HUES6 (cell line): ENCODE data around the gene ASB1.

Experiments
- H3K27ac ChIP-seq: 2 replicates; pipeline ENCODE4 v1.7.0; 2013; ENCODE audit warnings: low read depth, mild to moderate bottlenecking, low read length, inconsistent platforms
- H3K27me3 ChIP-seq: 2 replicates; pipeline ENCODE4 v1.6.1; 2013; ENCODE audit warnings: low read length; ENCODE audit not compliant: control insufficient read depth, insufficient read depth
- H3K36me3 ChIP-seq: 2 replicates; pipeline ENCODE4 v1.6.1; 2013; ENCODE audit warnings: low read length; ENCODE audit not compliant: control insufficient read depth, insufficient read depth
- H3K4me1 ChIP-seq: 2 replicates; pipeline ENCODE4 v1.6.1; 2013; ENCODE audit warnings: low read length; ENCODE audit not compliant: control insufficient read depth, insufficient read depth
- H3K4me3 ChIP-seq: 2 replicates; pipeline ENCODE4 v1.5.1; 2013; ENCODE audit warnings: low read depth, low read length
- H3K9ac ChIP-seq: one replicate; pipeline ENCODE4 v1.6.1; 2013; ENCODE audit warnings: mild to moderate bottlenecking, low read length
- H3K9me3 ChIP-seq: 2 replicates; pipeline ENCODE4 v1.6.1; 2013; ENCODE audit warnings: low read depth, low read length; ENCODE audit not compliant: control insufficient read depth, insufficient read depth

ASB1 gene

GRCh38 chr2:238473523-238473922, 46.8 kb downstream of the ASB1 start:
- Histone ChIP-seq H3K4me1 (peaks cover 8% of the 10 kb centered on the region; the same call in 1 of the 2 replicates), H3K9me3 (peaks cover 15% of the 10 kb centered on the region; the same call in 1 of the 2 replicates), H3K27ac (no peak overlapping the region), H3K27me3 (no peaks in the 10 kb centered on the region), H3K9ac (no peak overlapping the region), H3K4me3 (no peak overlapping the region), H3K36me3 (no peaks in the 10 kb centered on the region)

DNA sequence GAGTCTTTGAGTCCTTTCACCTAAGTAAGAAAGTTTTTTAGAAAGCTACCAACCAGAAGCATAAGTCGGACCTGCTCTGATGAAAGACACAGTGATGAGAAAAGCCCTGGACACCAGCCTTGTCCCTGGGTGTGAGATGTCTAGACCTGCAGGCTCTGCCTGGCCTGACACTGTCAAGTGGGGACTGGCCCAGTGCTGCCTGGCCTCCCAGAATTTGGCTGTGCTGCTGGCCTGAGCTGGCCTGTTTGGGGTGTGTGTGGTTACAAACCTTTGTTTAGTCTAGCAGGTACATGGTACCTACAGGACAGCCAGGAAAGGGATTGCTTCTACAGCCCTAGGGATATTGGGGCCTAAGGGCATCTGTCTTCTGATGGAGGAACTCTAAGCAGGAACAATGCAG, 48.3 kb downstream of the ASB1 start:
- no peaks in the 10 kb centered on the region for H3K27me3 ChIP-seq
- no peak overlapping the region for H3K4me3 ChIP-seq
- H3K9me3 ChIP-seq: peaks cover 10% of the 10 kb centered on the region; the same call in 1 of the 2 replicates
- H3K36me3 ChIP-seq: no peaks in the 10 kb centered on the region
- peaks cover 8% of the 10 kb centered on the region; the same call in 1 of the 2 replicates for H3K4me1 ChIP-seq
- H3K9ac ChIP-seq: no peak overlapping the region
- H3K27ac ChIP-seq: no peak overlapping the region

DNA sequence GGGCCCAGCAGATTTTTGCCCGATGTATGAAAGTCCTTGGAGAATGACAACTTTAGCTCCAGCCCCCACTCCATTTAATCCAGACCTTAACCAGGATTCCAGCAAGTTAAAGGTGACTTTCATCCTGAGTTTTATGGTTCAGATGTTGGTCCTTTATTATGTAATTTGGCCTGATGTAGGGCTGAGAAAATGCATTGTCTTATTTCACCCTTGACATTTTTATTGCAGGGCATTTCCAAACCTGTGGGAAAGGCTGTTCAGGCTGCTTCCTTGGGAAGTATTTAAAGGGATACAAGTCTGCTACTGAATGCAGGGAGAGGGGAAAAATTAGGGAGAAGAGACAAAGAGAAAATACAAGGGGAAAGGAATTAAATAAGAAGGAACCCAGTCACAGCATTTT, 48.8 kb downstream of the ASB1 start:
- no peak overlapping the region for H3K9ac ChIP-seq

DNA sequence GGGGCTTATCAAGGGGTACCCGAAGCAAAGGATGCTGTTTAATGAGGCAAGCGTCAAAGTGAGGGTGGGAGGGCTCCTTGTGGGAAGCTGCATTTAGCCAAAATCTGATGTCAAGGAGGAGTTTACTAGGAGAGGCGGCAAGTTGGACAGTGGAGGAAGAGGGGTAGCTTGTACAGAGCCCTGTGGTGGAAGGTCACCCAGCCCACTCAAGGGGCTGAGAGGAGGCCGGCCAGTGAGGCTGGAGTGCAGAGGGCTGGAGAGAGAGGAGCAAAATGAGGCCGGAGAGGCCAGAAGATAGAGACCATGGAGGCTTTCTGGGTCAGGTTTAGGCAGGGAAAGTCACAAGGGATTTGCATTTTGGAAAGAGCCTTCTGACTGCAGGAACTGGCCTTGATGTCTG, 49.5 kb downstream of the ASB1 start:
- peaks cover 8% of the 10 kb centered on the region; the same call in 1 of the 2 replicates for H3K4me1 ChIP-seq
- no peak overlapping the region for H3K27ac ChIP-seq
- peaks cover 16% of the 10 kb centered on the region for H3K9me3 ChIP-seq
- H3K36me3 ChIP-seq: no peaks in the 10 kb centered on the region
- H3K4me3 ChIP-seq: no peak overlapping the region
- H3K9ac ChIP-seq: no peak overlapping the region
- no peaks in the 10 kb centered on the region for H3K27me3 ChIP-seq

More for the DNA sequence above, 48.8 kb downstream of the ASB1 start:
- no peak overlapping the region for H3K27ac ChIP-seq
- H3K27me3 ChIP-seq: no peaks in the 10 kb centered on the region
- H3K4me1 ChIP-seq: peaks cover 8% of the 10 kb centered on the region; the same call in 1 of the 2 replicates
- H3K4me3 ChIP-seq: no peak overlapping the region
- peaks cover 12% of the 10 kb centered on the region for H3K9me3 ChIP-seq
- no peaks in the 10 kb centered on the region for H3K36me3 ChIP-seq

GRCh38 chr2:238478216-238478615, 51.5 kb downstream of the ASB1 start:
- H3K4me3 ChIP-seq: no peak overlapping the region
- peaks cover 16% of the 10 kb centered on the region for H3K9me3 ChIP-seq
- H3K4me1 ChIP-seq: peaks cover 8% of the 10 kb centered on the region; the same call in 1 of the 2 replicates
- no peaks in the 10 kb centered on the region for H3K27me3 ChIP-seq
- H3K27ac ChIP-seq: no peak overlapping the region
- H3K36me3 ChIP-seq: no peaks in the 10 kb centered on the region
- H3K9ac ChIP-seq: no peak overlapping the region

DNA sequence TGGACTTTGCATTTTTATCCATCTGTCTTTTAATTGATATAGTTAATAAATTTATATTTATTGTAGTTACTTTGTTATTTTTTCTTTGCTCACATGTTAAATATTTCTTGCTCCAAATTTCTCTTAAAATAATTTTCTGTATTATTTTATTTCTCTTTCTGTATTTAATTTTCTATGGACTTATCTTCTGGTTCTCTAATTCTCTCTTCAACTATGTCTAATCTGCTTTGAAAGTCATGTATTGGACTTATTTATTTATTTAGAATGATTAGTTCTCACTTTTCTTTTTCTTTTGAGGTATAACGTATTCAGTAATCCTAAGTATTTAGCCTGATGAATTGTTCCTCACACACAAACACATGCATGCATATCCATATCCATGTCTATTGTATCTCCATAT, 53.1 kb downstream of the ASB1 start:
- peaks cover 12% of the 10 kb centered on the region for H3K9me3 ChIP-seq
- H3K4me1 ChIP-seq: peaks cover 8% of the 10 kb centered on the region; the same call in 1 of the 2 replicates
- H3K36me3 ChIP-seq: no peaks in the 10 kb centered on the region
- no peak overlapping the region for H3K27ac ChIP-seq
- H3K9ac ChIP-seq: no peak overlapping the region
- H3K27me3 ChIP-seq: no peaks in the 10 kb centered on the region
- H3K4me3 ChIP-seq: no peak overlapping the region

DNA sequence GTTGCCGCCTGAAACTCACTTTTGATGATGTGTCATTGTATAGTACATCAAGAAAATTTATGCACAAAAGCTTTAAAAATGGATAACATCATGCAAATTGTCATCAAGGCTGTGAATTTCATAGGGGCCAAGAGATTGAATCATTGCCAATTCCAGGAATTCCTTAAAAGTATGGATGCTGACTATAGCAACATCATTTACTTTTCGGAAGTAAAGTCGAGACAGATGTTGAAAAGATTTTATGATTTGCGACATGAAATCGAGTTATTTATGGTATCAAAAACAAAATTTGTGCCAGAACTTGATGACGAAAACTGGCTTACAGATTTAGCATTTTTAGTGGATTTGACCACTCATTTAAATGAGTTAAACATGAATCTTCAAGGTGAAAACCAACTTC, 56.3 kb downstream of the ASB1 start:
- Histone ChIP-seq H3K9me3 (peaks cover 31% of the 10 kb centered on the region), H3K4me3 (no peak overlapping the region), H3K27me3 (no peaks in the 10 kb centered on the region), H3K27ac (no peak overlapping the region), H3K36me3 (no peaks in the 10 kb centered on the region), H3K4me1 (no peaks in the 10 kb centered on the region), H3K9ac (no peak overlapping the region)

DNA sequence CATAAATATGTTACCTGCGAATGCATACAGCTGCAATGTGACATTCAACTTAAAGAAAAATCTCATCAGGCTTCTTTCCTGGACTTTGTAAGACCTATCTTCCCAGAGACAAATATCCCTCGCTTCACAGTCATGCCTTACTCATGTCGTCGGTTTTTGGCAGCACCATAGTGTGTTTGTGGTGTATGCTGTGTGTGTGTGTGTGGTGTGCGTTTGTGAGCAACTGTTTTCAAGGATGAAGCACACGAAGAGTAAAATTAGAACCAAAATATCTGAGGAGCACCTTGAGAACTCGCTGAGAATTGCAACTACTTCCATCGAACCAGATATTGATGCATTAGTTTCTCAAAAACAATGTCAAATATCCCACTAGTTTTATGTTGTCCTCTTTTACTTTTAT, 56.9 kb downstream of the ASB1 start:
- Histone ChIP-seq H3K4me1 (no peaks in the 10 kb centered on the region), H3K36me3 (no peaks in the 10 kb centered on the region), H3K9ac (no peak overlapping the region), H3K27me3 (no peaks in the 10 kb centered on the region), H3K27ac (no peak overlapping the region), H3K9me3 (peaks cover 29% of the 10 kb centered on the region), H3K4me3 (no peak overlapping the region)

GRCh38 chr2:238484522-238485452, 58.1 kb downstream of the ASB1 start:
- H3K9ac ChIP-seq: no peak overlapping the region
- no peaks in the 10 kb centered on the region for H3K4me1 ChIP-seq
- no peaks in the 10 kb centered on the region for H3K27me3 ChIP-seq
- H3K27ac ChIP-seq: no peak overlapping the region
- H3K9me3 ChIP-seq: peaks cover 29% of the 10 kb centered on the region
- H3K4me3 ChIP-seq: no peak overlapping the region
- no peaks in the 10 kb centered on the region for H3K36me3 ChIP-seq

DNA sequence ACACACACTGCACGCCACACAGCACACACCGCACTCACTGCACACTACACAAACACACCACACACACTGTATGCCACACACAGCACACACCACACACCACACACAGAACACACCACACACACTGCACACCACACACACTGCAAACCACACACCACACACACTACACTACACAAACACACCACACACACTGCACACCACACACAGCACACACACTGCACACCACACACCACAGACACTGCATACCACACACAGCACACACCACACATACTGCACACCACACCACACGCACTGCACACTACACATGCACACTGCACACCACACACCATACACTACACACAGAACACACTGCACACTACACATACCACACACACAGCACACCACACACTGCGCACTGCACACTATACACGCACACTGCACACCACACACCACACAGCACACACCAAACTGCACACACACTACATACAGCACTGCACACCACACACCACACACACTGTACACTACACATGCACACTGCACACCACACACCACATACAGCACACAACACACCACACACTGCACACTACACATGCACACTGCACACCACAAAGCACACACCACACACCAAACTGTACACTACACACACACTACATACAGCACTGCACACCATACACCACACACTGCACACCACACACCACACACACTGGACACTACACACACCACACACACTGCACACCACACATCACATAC, 59.6 kb downstream of the ASB1 start:
- H3K4me1 ChIP-seq: no peaks in the 10 kb centered on the region
- H3K9me3 ChIP-seq: peaks cover 19% of the 10 kb centered on the region
- no peak overlapping the region for H3K9ac ChIP-seq
- H3K36me3 ChIP-seq: no peaks in the 10 kb centered on the region
- no peak overlapping the region for H3K27ac ChIP-seq
- no peaks in the 10 kb centered on the region for H3K27me3 ChIP-seq
- H3K4me3 ChIP-seq: no peak overlapping the region

DNA sequence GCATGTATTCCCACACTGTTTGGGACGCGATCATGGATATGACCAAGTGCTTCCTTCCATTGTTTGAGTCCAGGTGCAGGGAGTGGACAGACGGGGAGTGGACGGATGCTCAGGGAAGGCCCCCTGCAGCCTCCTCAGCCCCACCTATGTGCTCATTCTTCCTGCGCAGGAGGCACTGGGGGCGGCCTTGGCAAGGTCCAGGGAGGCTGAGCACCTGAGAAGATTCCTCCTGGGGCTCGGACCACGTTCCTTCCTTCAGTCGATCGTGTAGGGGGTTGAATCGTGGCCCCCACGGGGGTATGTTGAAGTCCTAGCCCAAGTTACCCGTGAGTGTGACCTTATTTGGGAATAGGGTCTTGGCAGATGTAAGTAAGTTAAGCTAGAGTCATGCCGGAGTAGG, 60.4 kb downstream of the ASB1 start:
- H3K9me3 ChIP-seq: peaks cover 19% of the 10 kb centered on the region
- no peaks in the 10 kb centered on the region for H3K36me3 ChIP-seq
- no peaks in the 10 kb centered on the region for H3K27me3 ChIP-seq
- H3K9ac ChIP-seq: no peak overlapping the region
- H3K4me1 ChIP-seq: no peaks in the 10 kb centered on the region
- no peak overlapping the region for H3K27ac ChIP-seq
- no peak overlapping the region for H3K4me3 ChIP-seq
